ENCODE results near the gene SH3RF1. TPM values are rescaled to one million over a fixed set of nuclear protein-coding genes. Genes with fewer than 3 reads are reported as not detected.
A peak's percentile ranks its signal among the peaks of the same experiment; 100 is the strongest.

SH3RF1 gene
- total RNA-seq, 4 donors from 2014 or later = 5.9 to 41.2 (median 15.0) TPM

GRCh38 chr4:169312690-169313422 is 42.1 kb upstream of the SH3RF1 start:
- Histone ChIP-seq H3K27me3 (no peaks in the 10 kb centered on the region), H3K36me3 (no peaks in the 10 kb centered on the region), H3K4me3 (no peak overlapping the region), H3K27ac (no peak overlapping the region), H3K9me3 (no peaks in the 10 kb centered on the region), H3K4me1 (no peaks in the 10 kb centered on the region)
- intact Hi-C loops (cut with DNase I; ENCODE audit: low total_unique reads) = no loop called here
- DNase-seq = no peak
- TF ChIP-seq POLR2A (IDR thresholded peaks at IDR 0.05) (no peak), CTCF (IDR thresholded peaks at IDR 0.05) (no peak)

GRCh38 chr4:169311643-169312365 is 41.0 kb upstream of the SH3RF1 start:
- no peak overlapping the region for H3K27ac ChIP-seq
- H3K27me3 ChIP-seq = no peaks in the 10 kb centered on the region
- H3K36me3 ChIP-seq = no peaks in the 10 kb centered on the region
- no peak overlapping the region for H3K4me3 ChIP-seq
- no peaks in the 10 kb centered on the region for H3K9me3 ChIP-seq
- intact Hi-C loops (cut with DNase I; ENCODE audit: low total_unique reads) = no loop called here
- TF ChIP-seq CTCF (IDR thresholded peaks at IDR 0.05) (peak in 3 of 4 experiments; percentile 12 to 41 (median 38)), POLR2A (IDR thresholded peaks at IDR 0.05) (no peak)
- no peak for DNase-seq
- no peaks in the 10 kb centered on the region for H3K4me1 ChIP-seq

- TF ChIP-seq POLR2A (IDR thresholded peaks at IDR 0.05) (no peak), CTCF (IDR thresholded peaks at IDR 0.05) (no peak)
- Histone ChIP-seq H3K27me3 (no peaks in the 10 kb centered on the region), H3K36me3 (no peaks in the 10 kb centered on the region), H3K9me3 (no peaks in the 10 kb centered on the region), H3K4me3 (no peak overlapping the region), H3K4me1 (no peaks in the 10 kb centered on the region), H3K27ac (no peak overlapping the region)
- intact Hi-C loops (cut with DNase I; ENCODE audit: low total_unique reads) = no loop called here
- no peak for DNase-seq
Observed at GRCh38 chr4:169309326-169309967, 38.7 kb upstream of the SH3RF1 start.

GRCh38 chr4:169307576-169307975 is 36.8 kb upstream of the SH3RF1 start:
- TF ChIP-seq CTCF (IDR thresholded peaks at IDR 0.05) = no peak
- no peak for TF ChIP-seq POLR2A (IDR thresholded peaks at IDR 0.05)
- intact Hi-C loops (cut with DNase I; ENCODE audit: low total_unique reads) = no loop called here
- no peaks in the 10 kb centered on the region for H3K4me1 ChIP-seq

GRCh38 chr4:169305651-169306050 is 34.9 kb upstream of the SH3RF1 start:
- Histone ChIP-seq H3K27me3 (no peaks in the 10 kb centered on the region), H3K36me3 (no peaks in the 10 kb centered on the region), H3K4me1 (no peaks in the 10 kb centered on the region), H3K9me3 (no peaks in the 10 kb centered on the region), H3K4me3 (no peak overlapping the region), H3K27ac (no peak overlapping the region)
- no peak for TF ChIP-seq CTCF (IDR thresholded peaks at IDR 0.05)
- TF ChIP-seq POLR2A (IDR thresholded peaks at IDR 0.05) = no peak
- no peak for DNase-seq
- intact Hi-C loops (cut with DNase I; ENCODE audit: low total_unique reads) = no loop called here

More at GRCh38 chr4:169307576-169307975, 36.8 kb upstream of the SH3RF1 start:
- no peak overlapping the region for H3K4me3 ChIP-seq
- H3K36me3 ChIP-seq = no peaks in the 10 kb centered on the region
- no peak overlapping the region for H3K27ac ChIP-seq
- H3K9me3 ChIP-seq = no peaks in the 10 kb centered on the region
- no peaks in the 10 kb centered on the region for H3K27me3 ChIP-seq
- DNase-seq = no peak

Measured in uterus (tissue), 4 donors.